Endodermal cell (in vitro differentiated cells): ENCODE measurements around the gene GDAP2. TPM values are rescaled to one million over a fixed set of nuclear protein-coding genes. Genes with fewer than 3 reads are reported as not detected.
A peak's percentile ranks its signal among the peaks of the same experiment; 100 is the strongest.

Experiments used
- DNase-seq: peaks from one replicate; pipeline ENCODE4 v3.0.0-alpha.2; 2017
- H3K27ac ChIP-seq: 2 replicates; pipeline ENCODE4 v1.5.1; 2013; ENCODE audit warnings: mild to moderate bottlenecking, low read depth, low read length, moderate library complexity
- H3K27me3 ChIP-seq: 2 replicates; pipeline ENCODE4 v1.6.1; 2013; ENCODE audit warnings: mild to moderate bottlenecking, low read length, moderate library complexity; ENCODE audit not compliant: insufficient read depth, control insufficient read depth, poor library complexity, severe bottlenecking
- H3K36me3 ChIP-seq: 2 replicates; pipeline ENCODE4 v1.7.0; 2013; ENCODE audit warnings: mild to moderate bottlenecking, low read length, moderate library complexity; ENCODE audit not compliant: control insufficient read depth, insufficient read depth
- H3K4me1 ChIP-seq: one replicate; pipeline ENCODE4 v1.7.0; 2013; ENCODE audit warnings: low read length; ENCODE audit not compliant: control insufficient read depth, insufficient read depth
- H3K4me3 ChIP-seq: 2 replicates; pipeline ENCODE4 v1.5.1; 2013; ENCODE audit warnings: mild to moderate bottlenecking, low read length, moderate library complexity
- H3K9ac ChIP-seq: 2 replicates; pipeline ENCODE4 v1.6.1; 2013; ENCODE audit warnings: mild to moderate bottlenecking, low read length, moderate library complexity; ENCODE audit not compliant: poor library complexity, severe bottlenecking; ENCODE audit errors: extremely low read depth
- H3K9me3 ChIP-seq: 2 replicates; pipeline ENCODE4 v1.6.1; 2013; ENCODE audit warnings: mild to moderate bottlenecking, low read length, moderate library complexity; ENCODE audit not compliant: control insufficient read depth
- H3K27ac Mint-ChIP-seq: 2 replicates; pipeline ENCODE4 v1.8.0; 2020; ENCODE audit warnings: mixed read lengths
- H3K27me3 Mint-ChIP-seq: 2 replicates; pipeline ENCODE4 v1.8.0; 2021; ENCODE audit warnings: mild to moderate bottlenecking, mixed read lengths; ENCODE audit not compliant: insufficient read depth
- H3K36me3 Mint-ChIP-seq: 2 replicates; pipeline ENCODE4 v1.8.0; 2020; ENCODE audit warnings: low read depth, mixed read lengths
- H3K4me1 Mint-ChIP-seq: 2 replicates; pipeline ENCODE4 v1.8.0; 2020; ENCODE audit warnings: mixed read lengths
- H3K4me3 Mint-ChIP-seq: 2 replicates; pipeline ENCODE4 v1.8.0; 2020; ENCODE audit warnings: mild to moderate bottlenecking, moderate library complexity, mixed read lengths
- H3K9me3 Mint-ChIP-seq: 2 replicates; pipeline ENCODE4 v1.8.0; 2020; ENCODE audit warnings: mild to moderate bottlenecking, mixed read lengths
- WGBS, 2 experiments: methylation state at CpG; one replicate each; pipeline versions ENCODE4 v1.1.5 to v1.1.7; 2013; ENCODE audit warnings: missing lambda C conversion rate in 2 of 2, mixed read lengths in 1 of 2; ENCODE audit not compliant: insufficient coverage in 1 of 2, insufficient read length in 1 of 2; 5-methylcytosine and 5-hydroxymethylcytosine counted together
- total RNA-seq, 2 donors: library from RNA; stranded (reverse); fragmentation: NEBNext Ultra II Directional in 1 of 2; extraction: Animal tissue kit (Norgen Biotek cat#: 25700) in 1 of 2; gene quantifications; 2 replicates in 1 of 2; 3 replicates in 1 of 2; pipeline ENCODE4 v1.2.1, GENCODE V29; 2021
- TF ChIP-seq, protein P1 (sequence below): fragments of 200-600 bp; sonication (generic); conservative IDR thresholded peaks from 2 replicates; pipeline ENCODE4 v1.5.0; 2021; ENCODE audit warnings: antibody characterized with exemption, mild to moderate bottlenecking

The GDAP2 gene
- total RNA-seq, 2 donors from 2014 or later: 24.1 to 34.8 TPM

DNA sequence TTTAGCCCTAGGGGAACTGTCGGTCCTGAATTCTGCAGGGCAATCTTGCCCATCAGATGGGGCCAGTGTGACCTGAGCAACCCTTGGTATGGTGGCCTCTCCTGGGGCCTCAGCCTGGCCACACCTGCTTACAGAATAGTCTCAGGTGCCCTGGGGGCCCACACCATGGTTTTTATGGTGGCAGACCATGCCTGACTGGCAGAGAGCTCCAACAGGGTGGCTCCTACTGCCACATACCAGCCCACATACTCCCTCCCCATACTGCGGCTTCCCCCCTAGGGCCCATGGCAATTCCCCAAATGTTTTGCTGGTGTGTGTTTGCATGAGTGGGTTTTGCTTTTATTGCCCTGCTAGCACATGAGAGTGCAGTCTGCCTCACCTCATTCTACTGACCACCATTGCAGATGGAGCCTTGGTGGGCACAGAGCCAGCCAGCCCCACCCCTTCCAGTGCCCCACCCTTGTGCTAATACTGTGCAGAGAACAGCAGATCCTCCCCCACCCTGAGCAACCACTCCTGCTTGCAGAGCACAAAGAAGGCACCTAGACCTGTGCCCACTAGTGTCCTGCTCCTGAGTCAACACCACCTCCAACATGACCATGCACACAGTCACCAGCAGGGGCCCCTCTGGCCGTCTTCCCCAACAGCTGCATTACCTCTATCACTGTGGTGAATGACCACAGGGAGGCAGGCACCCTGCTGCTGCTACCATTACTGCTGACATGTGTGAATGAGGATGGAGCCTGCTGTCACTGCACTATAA lies 86.8 kb downstream of the GDAP2 start:
- no peaks in the 10 kb centered on the region for H3K27me3 ChIP-seq
- H3K36me3 ChIP-seq: no peaks in the 10 kb centered on the region
- Mint-ChIP-seq H3K4me3 (no peak overlapping the region), H3K36me3 (no peaks in the 10 kb centered on the region), H3K4me1 (peaks cover 9% of the 10 kb centered on the region), H3K27ac (no peak overlapping the region), H3K9me3 (peaks cover 7% of the 10 kb centered on the region), H3K27me3 (peaks cover 14% of the 10 kb centered on the region)
- TF ChIP-seq, protein P1, sequence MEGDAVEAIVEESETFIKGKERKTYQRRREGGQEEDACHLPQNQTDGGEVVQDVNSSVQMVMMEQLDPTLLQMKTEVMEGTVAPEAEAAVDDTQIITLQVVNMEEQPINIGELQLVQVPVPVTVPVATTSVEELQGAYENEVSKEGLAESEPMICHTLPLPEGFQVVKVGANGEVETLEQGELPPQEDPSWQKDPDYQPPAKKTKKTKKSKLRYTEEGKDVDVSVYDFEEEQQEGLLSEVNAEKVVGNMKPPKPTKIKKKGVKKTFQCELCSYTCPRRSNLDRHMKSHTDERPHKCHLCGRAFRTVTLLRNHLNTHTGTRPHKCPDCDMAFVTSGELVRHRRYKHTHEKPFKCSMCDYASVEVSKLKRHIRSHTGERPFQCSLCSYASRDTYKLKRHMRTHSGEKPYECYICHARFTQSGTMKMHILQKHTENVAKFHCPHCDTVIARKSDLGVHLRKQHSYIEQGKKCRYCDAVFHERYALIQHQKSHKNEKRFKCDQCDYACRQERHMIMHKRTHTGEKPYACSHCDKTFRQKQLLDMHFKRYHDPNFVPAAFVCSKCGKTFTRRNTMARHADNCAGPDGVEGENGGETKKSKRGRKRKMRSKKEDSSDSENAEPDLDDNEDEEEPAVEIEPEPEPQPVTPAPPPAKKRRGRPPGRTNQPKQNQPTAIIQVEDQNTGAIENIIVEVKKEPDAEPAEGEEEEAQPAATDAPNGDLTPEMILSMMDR: peak; percentile 75
- H3K4me1 ChIP-seq: no peaks in the 10 kb centered on the region
- peak; percentile 91 for DNase-seq
- peaks cover 16% of the 10 kb centered on the region for H3K9me3 ChIP-seq
- 71 to 80% methylated on average over 2 of the region's 3 CpGs for WGBS, 2 experiments
- no peak overlapping the region for H3K9ac ChIP-seq
- H3K27ac ChIP-seq: no peak overlapping the region
- H3K4me3 ChIP-seq: no peak overlapping the region

DNA sequence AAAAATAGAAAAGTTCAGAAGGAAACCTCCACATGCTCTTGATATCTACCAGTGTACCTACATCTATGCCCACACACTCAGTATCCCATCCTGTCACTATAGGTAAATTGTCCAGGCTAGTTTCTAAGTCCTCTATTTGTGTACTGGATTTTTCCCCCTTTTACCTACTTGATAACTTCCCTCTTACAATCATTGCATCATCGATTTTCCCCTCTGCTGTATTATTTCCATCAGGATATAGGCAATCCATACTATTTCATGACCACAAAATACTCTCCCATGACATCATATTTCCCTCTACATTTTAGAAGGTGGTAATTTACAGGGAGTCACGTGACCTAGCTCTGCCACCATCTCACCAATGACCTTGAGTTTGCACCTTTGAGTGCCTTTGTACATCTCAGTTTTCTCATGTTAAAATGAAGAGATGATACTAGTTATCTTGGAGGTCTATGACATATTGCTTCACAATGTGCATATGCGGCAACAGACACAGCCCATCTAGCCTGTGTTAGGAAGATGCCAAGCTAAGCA lies 88.2 kb downstream of the GDAP2 start:
- Histone ChIP-seq H3K9ac (no peak overlapping the region), H3K27me3 (no peaks in the 10 kb centered on the region), H3K4me3 (no peak overlapping the region), H3K36me3 (no peaks in the 10 kb centered on the region), H3K4me1 (no peaks in the 10 kb centered on the region), H3K27ac (no peak overlapping the region), H3K9me3 (peaks cover 17% of the 10 kb centered on the region)
- Mint-ChIP-seq H3K4me3 (no peak overlapping the region), H3K4me1 (peaks cover 5% of the 10 kb centered on the region), H3K9me3 (peaks cover 7% of the 10 kb centered on the region), H3K27ac (no peak overlapping the region), H3K27me3 (peaks cover 14% of the 10 kb centered on the region), H3K36me3 (no peaks in the 10 kb centered on the region)
- DNase-seq: no peak
- TF ChIP-seq, protein P1: no peak
- WGBS, 2 experiments: 86 to 93% methylated on average over 2 to 3 of the region's 3 CpGs

DNA sequence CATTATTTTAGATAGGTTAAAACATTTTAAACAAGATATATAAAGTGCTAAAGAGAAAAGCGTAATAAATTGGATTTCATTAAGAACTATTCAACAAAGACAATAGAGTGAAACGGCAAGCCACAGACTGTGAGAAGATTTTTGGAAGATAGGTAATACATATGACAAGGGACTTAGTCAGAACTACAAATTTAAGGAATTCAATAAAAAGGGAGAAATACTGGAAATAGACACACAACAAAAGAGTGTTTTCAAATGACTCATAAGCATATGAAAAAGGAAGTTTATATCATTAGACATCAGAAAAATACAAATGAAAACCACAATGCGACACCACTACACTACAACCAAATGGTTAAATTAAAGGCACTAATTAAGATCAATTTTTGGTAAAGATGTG lies 90.5 kb downstream of the GDAP2 start:
- peaks cover 11% of the 10 kb centered on the region for H3K9me3 ChIP-seq
- no peaks in the 10 kb centered on the region for H3K4me1 ChIP-seq
- Mint-ChIP-seq H3K4me1 (peaks cover 5% of the 10 kb centered on the region), H3K4me3 (no peak overlapping the region), H3K9me3 (no peaks in the 10 kb centered on the region), H3K36me3 (no peaks in the 10 kb centered on the region), H3K27ac (no peak overlapping the region), H3K27me3 (peaks cover 3% of the 10 kb centered on the region)
- H3K27me3 ChIP-seq: no peaks in the 10 kb centered on the region
- 94% methylated on average over 2 of the region's 3 CpGs; no CpG with 5 or more reads in 1 of the 2 experiments for WGBS, 2 experiments
- H3K9ac ChIP-seq: no peak overlapping the region
- TF ChIP-seq, protein P1: no peak
- no peaks in the 10 kb centered on the region for H3K36me3 ChIP-seq
- no peak overlapping the region for H3K27ac ChIP-seq
- H3K4me3 ChIP-seq: no peak overlapping the region
- no peak for DNase-seq
